Measurements from ENCODE around the gene FYB2. TPM values are rescaled to one million over a fixed set of nuclear protein-coding genes. Genes with fewer than 3 reads are reported as not detected.

The FYB2 gene
- total RNA-seq, 1 donor from 2014 or later, result not detected

DNA sequence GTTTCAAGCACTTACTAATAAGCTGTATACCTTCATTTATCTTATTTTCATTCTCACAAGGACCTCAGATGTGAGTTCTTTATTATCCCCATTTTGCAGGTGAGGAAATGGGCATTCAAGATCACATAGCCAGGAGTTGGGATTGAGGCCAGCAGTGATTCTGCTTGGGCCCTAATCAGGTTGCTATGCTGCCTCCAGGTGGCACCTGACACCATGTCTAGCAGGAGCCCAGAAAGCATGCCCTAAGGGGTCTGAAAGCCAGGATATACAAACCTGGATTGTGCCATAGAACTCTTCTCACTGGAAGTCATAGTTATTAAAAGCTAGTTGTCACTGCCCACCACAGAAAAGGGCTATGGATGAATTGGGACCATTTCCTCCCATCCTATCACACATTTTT, 61.1 kb downstream of the FYB2 start:
- DNase-seq (ENCODE audit: low read depth), result no peak
- H3K4me3 ChIP-seq (ENCODE audit: low read depth, low read length), result no peak overlapping the region
- no peaks in the 10 kb centered on the region for H3K27me3 ChIP-seq (ENCODE audit: control insufficient read depth, insufficient read depth, low read length)
- TF ChIP-seq, protein P1, sequence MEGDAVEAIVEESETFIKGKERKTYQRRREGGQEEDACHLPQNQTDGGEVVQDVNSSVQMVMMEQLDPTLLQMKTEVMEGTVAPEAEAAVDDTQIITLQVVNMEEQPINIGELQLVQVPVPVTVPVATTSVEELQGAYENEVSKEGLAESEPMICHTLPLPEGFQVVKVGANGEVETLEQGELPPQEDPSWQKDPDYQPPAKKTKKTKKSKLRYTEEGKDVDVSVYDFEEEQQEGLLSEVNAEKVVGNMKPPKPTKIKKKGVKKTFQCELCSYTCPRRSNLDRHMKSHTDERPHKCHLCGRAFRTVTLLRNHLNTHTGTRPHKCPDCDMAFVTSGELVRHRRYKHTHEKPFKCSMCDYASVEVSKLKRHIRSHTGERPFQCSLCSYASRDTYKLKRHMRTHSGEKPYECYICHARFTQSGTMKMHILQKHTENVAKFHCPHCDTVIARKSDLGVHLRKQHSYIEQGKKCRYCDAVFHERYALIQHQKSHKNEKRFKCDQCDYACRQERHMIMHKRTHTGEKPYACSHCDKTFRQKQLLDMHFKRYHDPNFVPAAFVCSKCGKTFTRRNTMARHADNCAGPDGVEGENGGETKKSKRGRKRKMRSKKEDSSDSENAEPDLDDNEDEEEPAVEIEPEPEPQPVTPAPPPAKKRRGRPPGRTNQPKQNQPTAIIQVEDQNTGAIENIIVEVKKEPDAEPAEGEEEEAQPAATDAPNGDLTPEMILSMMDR (IDR thresholded peaks at IDR 0.05; ENCODE audit: insufficient read depth, low read length, poor library complexity, severe bottlenecking), result peak; percentile 38
- H3K36me3 ChIP-seq (ENCODE audit: control insufficient read depth, insufficient read depth, low read length), result no peaks in the 10 kb centered on the region

GRCh38 chr1:56755911-56756310, 63.3 kb downstream of the FYB2 start:
- TF ChIP-seq, protein P1 (IDR thresholded peaks at IDR 0.05; ENCODE audit: insufficient read depth, low read length, poor library complexity, severe bottlenecking), result no peak
- no peaks in the 10 kb centered on the region for H3K27me3 ChIP-seq (ENCODE audit: control insufficient read depth, insufficient read depth, low read length)
- no peak for DNase-seq (ENCODE audit: low read depth)
- H3K36me3 ChIP-seq (ENCODE audit: control insufficient read depth, insufficient read depth, low read length), result no peaks in the 10 kb centered on the region
- H3K4me3 ChIP-seq (ENCODE audit: low read depth, low read length), result no peak overlapping the region

GRCh38 chr1:56754708-56755479, 64.3 kb downstream of the FYB2 start:
- Histone ChIP-seq H3K36me3 (ENCODE audit: control insufficient read depth, insufficient read depth, low read length) (no peaks in the 10 kb centered on the region), H3K4me3 (ENCODE audit: low read depth, low read length) (no peak overlapping the region), H3K27me3 (ENCODE audit: control insufficient read depth, insufficient read depth, low read length) (no peaks in the 10 kb centered on the region)
- TF ChIP-seq, protein P1 (IDR thresholded peaks at IDR 0.05; ENCODE audit: insufficient read depth, low read length, poor library complexity, severe bottlenecking), result no peak
- no peak for DNase-seq (ENCODE audit: low read depth)

- DNase-seq (ENCODE audit: low read depth), result no peak
- TF ChIP-seq, protein P1 (IDR thresholded peaks at IDR 0.05; ENCODE audit: insufficient read depth, low read length, poor library complexity, severe bottlenecking), result no peak
- H3K27me3 ChIP-seq (ENCODE audit: control insufficient read depth, insufficient read depth, low read length), result no peaks in the 10 kb centered on the region
- no peak overlapping the region for H3K4me3 ChIP-seq (ENCODE audit: low read depth, low read length)
- no peaks in the 10 kb centered on the region for H3K36me3 ChIP-seq (ENCODE audit: control insufficient read depth, insufficient read depth, low read length)
Measured at GRCh38 chr1:56745231-56745630, 74.0 kb downstream of the FYB2 start.

DNA sequence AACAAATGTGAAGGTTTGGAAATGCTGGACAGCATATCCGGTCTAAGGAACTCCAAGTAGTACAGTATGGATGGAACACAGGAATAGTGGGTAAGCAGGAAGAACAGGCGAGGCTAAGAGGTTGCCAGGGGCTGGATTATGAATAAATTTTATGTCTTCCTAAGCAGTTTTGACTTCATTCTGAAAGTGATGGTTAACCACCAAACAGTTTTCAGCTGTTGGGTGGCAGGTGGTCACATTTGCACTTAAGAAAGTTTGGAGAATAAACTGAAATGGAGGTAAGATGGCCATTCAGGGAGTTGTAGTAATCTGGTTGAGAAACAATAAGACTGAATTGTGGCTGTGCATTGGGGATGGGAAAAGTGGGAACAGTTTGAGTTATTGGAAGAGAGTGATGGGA, 90.2 kb downstream of the FYB2 start:
- Histone ChIP-seq H3K36me3 (ENCODE audit: control insufficient read depth, insufficient read depth, low read length) (no peaks in the 10 kb centered on the region), H3K27me3 (ENCODE audit: control insufficient read depth, insufficient read depth, low read length) (no peaks in the 10 kb centered on the region), H3K4me3 (ENCODE audit: low read depth, low read length) (no peak overlapping the region)
- TF ChIP-seq, protein P1 (IDR thresholded peaks at IDR 0.05; ENCODE audit: insufficient read depth, low read length, poor library complexity, severe bottlenecking), result no peak
- DNase-seq (ENCODE audit: low read depth), result no peak

GRCh38 chr1:56726706-56727105, 92.5 kb downstream of the FYB2 start:
- no peaks in the 10 kb centered on the region for H3K27me3 ChIP-seq (ENCODE audit: control insufficient read depth, insufficient read depth, low read length)
- DNase-seq (ENCODE audit: low read depth), result no peak
- no peaks in the 10 kb centered on the region for H3K36me3 ChIP-seq (ENCODE audit: control insufficient read depth, insufficient read depth, low read length)
- TF ChIP-seq, protein P1 (IDR thresholded peaks at IDR 0.05; ENCODE audit: insufficient read depth, low read length, poor library complexity, severe bottlenecking), result no peak
- H3K4me3 ChIP-seq (ENCODE audit: low read depth, low read length), result no peak overlapping the region
